Tibial nerve (tissue), 4 donors: Measurements from ENCODE around the gene ANKRD35. TPM values are rescaled to one million over a fixed set of nuclear protein-coding genes. Genes with fewer than 3 reads are reported as not detected.
"Not testable (repeated sequence)": the region's sequence is repeated elsewhere in the genome, so short reads cannot be mapped to it uniquely, and the experiment has no call there.

Experiments
- DNase-seq, 2 donors: peaks; one replicate each; pipeline ENCODE4 v3.0.0-alpha.2; 2019; ENCODE audit warnings: low spot score in 2 of 2
- H3K27ac ChIP-seq, 4 donors: fragments of 200-600 bp; sonication (generic) in 3 of 4; one replicate each; pipeline ENCODE4 v1.5.1; 2017 to 2019; ENCODE audit warnings: mild to moderate bottlenecking in 1 of 4
- H3K27me3 ChIP-seq, 2 donors: fragments of 200-600 bp; sonication (generic) in 1 of 2; one replicate each; pipeline versions ENCODE4 v1.5.1 to v1.6.0; 2017 to 2019
- H3K36me3 ChIP-seq, 3 donors: fragments of 200-600 bp; sonication (generic); one replicate each; pipeline ENCODE4 v1.5.1; 2018 to 2019
- H3K4me1 ChIP-seq, 4 donors: fragments of 200-600 bp; sonication (generic) in 3 of 4; one replicate each; pipeline ENCODE4 v1.5.1; 2017 to 2019
- H3K4me3 ChIP-seq, 4 donors: fragments of 200-600 bp; sonication (generic) in 3 of 4; one replicate each; pipeline ENCODE4 v1.5.1; 2017 to 2019; ENCODE audit warnings: mild to moderate bottlenecking in 1 of 4, moderate library complexity in 1 of 4
- H3K9me3 ChIP-seq, 4 donors: fragments of 200-600 bp; sonication (generic) in 3 of 4; one replicate each; pipeline ENCODE4 v1.5.1; 2017 to 2019
- EP300 ChIP-seq, 2 donors: sonication (generic); formaldehyde crosslinking; IDR thresholded peaks; one replicate each; pipeline ENCODE4 v1.6.1; 2017; ENCODE audit warnings: antibody characterized with exemption in 2 of 2, mild to moderate bottlenecking in 1 of 2
- POLR2A ChIP-seq, 2 donors: fragments of 450-650 bp; IDR thresholded peaks; one replicate each; pipeline ENCODE4 v1.6.1; 2017; ENCODE audit warnings: antibody characterized with exemption in 2 of 2, mild to moderate bottlenecking in 2 of 2, moderate library complexity in 2 of 2
- WGBS, 2 donors: methylation state at CpG; one replicate each; pipeline ENCODE4 v1.1.5; 2018; 5-methylcytosine and 5-hydroxymethylcytosine counted together
- total RNA-seq, 4 donors: library from RNA; depleted of rRNA; stranded (reverse); fragments of >200 nt; gene quantifications; one replicate each; pipeline ENCODE4 v1.1.0, GENCODE V29; 2016
- TF ChIP-seq, protein P1 (sequence below), 5 experiments: fragments of 200-600 bp in 3 of 5; fragments of 450-650 bp in 2 of 5; sonication (generic) in 3 of 5; IDR thresholded peaks; one replicate each; pipeline ENCODE4 v1.5.1; 2016 to 2019; ENCODE audit warnings: antibody characterized with exemption in 5 of 5, mild to moderate bottlenecking in 3 of 5, moderate library complexity in 2 of 5

Gene ANKRD35, protein sequence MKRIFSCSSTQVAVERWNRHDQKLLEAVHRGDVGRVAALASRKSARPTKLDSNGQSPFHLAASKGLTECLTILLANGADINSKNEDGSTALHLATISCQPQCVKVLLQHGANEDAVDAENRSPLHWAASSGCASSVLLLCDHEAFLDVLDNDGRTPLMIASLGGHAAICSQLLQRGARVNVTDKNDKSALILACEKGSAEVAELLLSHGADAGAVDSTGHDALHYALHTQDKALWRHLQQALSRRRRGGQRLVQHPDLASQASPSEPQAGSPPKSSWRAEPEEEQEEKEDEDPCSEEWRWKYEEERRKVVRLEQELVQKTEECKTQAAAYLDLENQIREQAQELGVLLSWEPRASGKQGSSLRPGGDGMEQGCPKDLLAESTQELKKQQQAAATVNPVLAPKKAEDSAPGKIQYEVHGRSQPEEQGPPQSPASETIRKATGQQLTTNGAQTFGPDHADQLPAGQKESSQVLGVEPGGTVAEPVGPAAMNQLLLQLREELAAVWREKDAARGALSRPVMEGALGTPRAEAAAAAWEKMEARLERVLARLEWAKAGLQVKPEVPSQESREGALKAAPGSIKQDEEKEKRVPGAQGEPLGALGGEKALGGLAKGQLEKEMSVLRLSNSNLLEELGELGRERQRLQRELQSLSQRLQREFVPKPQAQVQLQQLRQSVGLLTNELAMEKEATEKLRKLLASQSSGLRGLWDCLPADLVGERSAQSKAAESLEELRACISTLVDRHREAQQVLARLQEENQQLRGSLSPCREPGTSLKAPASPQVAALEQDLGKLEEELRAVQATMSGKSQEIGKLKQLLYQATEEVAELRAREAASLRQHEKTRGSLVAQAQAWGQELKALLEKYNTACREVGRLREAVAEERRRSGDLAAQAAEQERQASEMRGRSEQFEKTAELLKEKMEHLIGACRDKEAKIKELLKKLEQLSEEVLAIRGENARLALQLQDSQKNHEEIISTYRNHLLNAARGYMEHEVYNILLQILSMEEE
- 10 to 100 TPM in 1 of 4 donors, 1 to 10 TPM in 3; 2.7 to 11.2 (median 6.3) TPM for total RNA-seq

- Histone ChIP-seq H3K9me3 (no peaks in the 10 kb centered on the region), H3K36me3 (no peaks in the 10 kb centered on the region), H3K27me3 (no peaks in the 10 kb centered on the region), H3K4me3 (peak within 1 kb of the TSS; percentile 40 to 81 (median 56)), H3K4me1 (peaks cover 0 to 20% (median 9%) of the 10 kb centered on the region in 4 donors), H3K27ac (peak within 1 kb of the TSS in 2 of 4 donors; percentile 0 to 50)
- peak; percentile 74 to 78 for DNase-seq
- WGBS, 2 donors, result 2 to 3% methylated on average over 12 to 18 of the region's 36 CpGs
- TF ChIP-seq POLR2A (IDR thresholded peaks at IDR 0.05), result no peak
- TF ChIP-seq EP300 (IDR thresholded peaks at IDR 0.05), result peak in 1 of 2 donors; percentile 27
- TF ChIP-seq, protein P1, sequence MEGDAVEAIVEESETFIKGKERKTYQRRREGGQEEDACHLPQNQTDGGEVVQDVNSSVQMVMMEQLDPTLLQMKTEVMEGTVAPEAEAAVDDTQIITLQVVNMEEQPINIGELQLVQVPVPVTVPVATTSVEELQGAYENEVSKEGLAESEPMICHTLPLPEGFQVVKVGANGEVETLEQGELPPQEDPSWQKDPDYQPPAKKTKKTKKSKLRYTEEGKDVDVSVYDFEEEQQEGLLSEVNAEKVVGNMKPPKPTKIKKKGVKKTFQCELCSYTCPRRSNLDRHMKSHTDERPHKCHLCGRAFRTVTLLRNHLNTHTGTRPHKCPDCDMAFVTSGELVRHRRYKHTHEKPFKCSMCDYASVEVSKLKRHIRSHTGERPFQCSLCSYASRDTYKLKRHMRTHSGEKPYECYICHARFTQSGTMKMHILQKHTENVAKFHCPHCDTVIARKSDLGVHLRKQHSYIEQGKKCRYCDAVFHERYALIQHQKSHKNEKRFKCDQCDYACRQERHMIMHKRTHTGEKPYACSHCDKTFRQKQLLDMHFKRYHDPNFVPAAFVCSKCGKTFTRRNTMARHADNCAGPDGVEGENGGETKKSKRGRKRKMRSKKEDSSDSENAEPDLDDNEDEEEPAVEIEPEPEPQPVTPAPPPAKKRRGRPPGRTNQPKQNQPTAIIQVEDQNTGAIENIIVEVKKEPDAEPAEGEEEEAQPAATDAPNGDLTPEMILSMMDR (IDR thresholded peaks at IDR 0.05), result no peak
These were observed at the start of gene ANKRD35 for GRCh38 chr1:145885738-145886287. Gene ANKRD35 (minus strand): TSS chr1:145885866. CDS start chr1:145885758, 108 bp downstream.

DNA sequence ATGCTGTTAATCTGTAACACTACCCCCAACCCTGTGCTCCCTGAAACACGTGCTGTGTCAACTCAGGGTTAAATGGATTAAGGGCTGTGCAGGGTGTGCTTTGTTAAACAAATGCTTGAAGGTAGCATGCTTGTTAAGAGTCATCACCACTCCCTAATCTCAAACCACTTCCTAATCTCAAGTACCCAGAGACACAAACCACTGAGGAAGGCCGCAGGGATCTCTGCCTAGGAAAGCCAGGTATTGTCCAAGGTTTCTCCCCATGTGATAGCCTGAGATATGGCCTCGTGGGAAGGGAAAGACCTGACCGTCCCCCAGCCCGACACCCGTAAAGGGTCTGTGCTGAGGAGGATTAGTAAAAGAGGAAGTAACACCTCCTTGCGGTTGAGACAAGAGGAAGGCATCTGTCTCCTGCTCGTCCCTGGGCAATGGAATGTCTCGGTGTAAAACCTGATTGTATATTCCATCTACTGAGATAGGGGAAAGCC is 46.9 kb upstream of the ANKRD35 start:
- H3K36me3 ChIP-seq, result peaks cover 0 to 59% (median 2%) of the 10 kb centered on the region in 3 donors
- H3K4me1 ChIP-seq, result peaks cover 0 to 31% (median 16%) of the 10 kb centered on the region in 4 donors
- H3K27me3 ChIP-seq, H3K4me3 ChIP-seq, DNase-seq, H3K27ac ChIP-seq, H3K9me3 ChIP-seq: not testable (repeated sequence)
- 54% methylated on average over 9 of the region's 9 CpGs for WGBS, 2 donors

DNA sequence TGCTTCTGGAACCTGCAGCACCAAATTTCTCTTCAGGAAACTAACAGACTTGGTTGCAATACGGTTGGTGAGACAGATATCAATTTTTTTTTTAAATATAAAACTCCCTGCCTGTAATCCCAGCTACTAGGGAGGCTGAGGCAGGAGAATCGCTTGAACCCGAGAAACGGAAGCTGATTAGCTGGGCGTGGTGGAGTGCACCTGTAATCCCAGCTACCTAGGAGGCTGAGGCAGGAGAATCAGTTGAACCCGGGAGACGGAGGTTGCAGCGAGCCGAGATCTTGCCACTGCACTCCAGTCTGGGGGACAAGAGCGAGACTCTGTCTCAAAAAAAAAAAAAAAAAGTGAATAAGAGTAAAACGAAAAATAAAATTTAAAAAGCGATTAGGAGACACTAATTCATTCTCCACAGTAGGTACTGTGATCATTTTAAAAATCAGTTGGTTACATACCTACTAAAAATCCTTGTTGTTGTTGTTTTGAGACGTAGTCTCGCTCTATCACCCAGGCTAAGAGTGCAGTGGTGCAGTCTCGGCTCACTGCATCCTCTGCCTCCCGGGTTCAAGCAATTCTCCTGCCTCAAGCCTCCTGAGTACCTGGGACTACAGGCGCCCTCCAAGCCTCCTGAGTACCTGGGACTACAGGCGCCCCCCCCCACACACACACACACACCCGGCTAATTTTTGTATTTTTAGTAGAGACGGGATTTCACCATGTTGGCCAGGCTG is 42.4 kb upstream of the ANKRD35 start:
- H3K4me3 ChIP-seq, result peak overlapping the region; percentile 66 to 86 (median 74)
- peak overlapping the region; percentile 92 to 100 (median 97) for H3K27ac ChIP-seq
- TF ChIP-seq POLR2A (IDR thresholded peaks at IDR 0.05) (no peak), EP300 (IDR thresholded peaks at IDR 0.05) (no peak)
- TF ChIP-seq, protein P1 (IDR thresholded peaks at IDR 0.05), result no peak
- peaks cover 0 to 35% (median 0%) of the 10 kb centered on the region in 3 donors for H3K36me3 ChIP-seq
- peaks cover 0 to 28% (median 18%) of the 10 kb centered on the region in 4 donors for H3K4me1 ChIP-seq
- WGBS, 2 donors, result 63 to 65% methylated on average over 20 of the region's 20 CpGs
- no peaks in the 10 kb centered on the region for H3K27me3 ChIP-seq
- no peaks in the 10 kb centered on the region for H3K9me3 ChIP-seq
- DNase-seq, result no peak

GRCh38 chr1:145927063-145927886 is 41.6 kb upstream of the ANKRD35 start, which contains the start of gene RBM8A:
Gene RBM8A (minus strand): TSS chr1:145927484. CDS start chr1:145927426, 58 bp downstream.
- H3K4me3 ChIP-seq, result peak within 1 kb of the TSS; percentile 66 to 86 (median 74)

More at GRCh38 chr1:145927063-145927886, 41.6 kb upstream of the ANKRD35 start, which contains the start of gene RBM8A:
- TF ChIP-seq EP300 (IDR thresholded peaks at IDR 0.05) (peak; percentile 62 to 100), POLR2A (IDR thresholded peaks at IDR 0.05) (peak; percentile 99)
- TF ChIP-seq, protein P1 (IDR thresholded peaks at IDR 0.05), result peak; percentile 51 to 84 (median 66)
- peak; percentile 91 to 97 for DNase-seq
- Histone ChIP-seq H3K27me3 (no peaks in the 10 kb centered on the region), H3K9me3 (no peaks in the 10 kb centered on the region), H3K36me3 (peaks cover 0 to 34% (median 0%) of the 10 kb centered on the region in 3 donors), H3K27ac (peak within 1 kb of the TSS; percentile 92 to 100 (median 97)), H3K4me1 (peaks cover 0 to 24% (median 18%) of the 10 kb centered on the region in 4 donors)
- WGBS, 2 donors, result 0 to 1% methylated on average over 41 of the region's 41 CpGs
